ENCODE results near the gene STEAP2.

- TF ChIP-seq, protein P1, sequence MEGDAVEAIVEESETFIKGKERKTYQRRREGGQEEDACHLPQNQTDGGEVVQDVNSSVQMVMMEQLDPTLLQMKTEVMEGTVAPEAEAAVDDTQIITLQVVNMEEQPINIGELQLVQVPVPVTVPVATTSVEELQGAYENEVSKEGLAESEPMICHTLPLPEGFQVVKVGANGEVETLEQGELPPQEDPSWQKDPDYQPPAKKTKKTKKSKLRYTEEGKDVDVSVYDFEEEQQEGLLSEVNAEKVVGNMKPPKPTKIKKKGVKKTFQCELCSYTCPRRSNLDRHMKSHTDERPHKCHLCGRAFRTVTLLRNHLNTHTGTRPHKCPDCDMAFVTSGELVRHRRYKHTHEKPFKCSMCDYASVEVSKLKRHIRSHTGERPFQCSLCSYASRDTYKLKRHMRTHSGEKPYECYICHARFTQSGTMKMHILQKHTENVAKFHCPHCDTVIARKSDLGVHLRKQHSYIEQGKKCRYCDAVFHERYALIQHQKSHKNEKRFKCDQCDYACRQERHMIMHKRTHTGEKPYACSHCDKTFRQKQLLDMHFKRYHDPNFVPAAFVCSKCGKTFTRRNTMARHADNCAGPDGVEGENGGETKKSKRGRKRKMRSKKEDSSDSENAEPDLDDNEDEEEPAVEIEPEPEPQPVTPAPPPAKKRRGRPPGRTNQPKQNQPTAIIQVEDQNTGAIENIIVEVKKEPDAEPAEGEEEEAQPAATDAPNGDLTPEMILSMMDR (IDR thresholded peaks at IDR 0.05; ENCODE audit: low read depth, low read length), result no peak
- no peak for TF ChIP-seq EZH2phosphoT487 (IDR thresholded peaks at IDR 0.05; ENCODE audit: low read depth)
Measured at GRCh38 chr7:90167361-90167760, 44.2 kb upstream of the STEAP2 start.

All from OCI-LY3 (cell line).